Measurements from ENCODE around the gene DST. TPM values are rescaled to one million over a fixed set of nuclear protein-coding genes. Genes with fewer than 3 reads are reported as not detected.

Gene DST
- total RNA-seq, 1 experiment from 2014 or later, result 144 TPM

- no peak overlapping the region for H3K27ac ChIP-seq (ENCODE audit: low read depth, low read length)
- intact Hi-C loops (cut with micrococcal nuclease), result no loop called here
- H3K4me1 ChIP-seq (ENCODE audit: control insufficient read depth in 1 of 2, insufficient read depth in 2 of 2, low read length in 2 of 2), result no peaks in the 10 kb centered on the region
- ATAC-seq (no peak), DNase-seq (ENCODE audit: low read depth, low spot score) (no peak)
- CTCF ChIA-PET, result no interaction called here
- H3K36me3 ChIP-seq (ENCODE audit: control insufficient read depth in 1 of 2, insufficient read depth in 2 of 2, low read length in 2 of 2), result peaks cover 6 to 15% of the 10 kb centered on the region in 2 experiments
- H3K9me3 ChIP-seq (ENCODE audit: control insufficient read depth in 1 of 2, insufficient read depth in 1 of 2, low read depth in 1 of 2, low read length in 2 of 2), result no peaks in the 10 kb centered on the region
- no peak overlapping the region for H3K4me3 ChIP-seq (replicated peaks in 1 of 2; ENCODE audit: low read depth in 1 of 2, low read length in 2 of 2)
- H3K9me2 ChIP-seq (ENCODE audit: insufficient read depth), result no peaks in the 10 kb centered on the region
- H3K79me2 ChIP-seq (ENCODE audit: insufficient read depth, low read length), result no peaks in the 10 kb centered on the region; the same call in 1 of the 2 replicates
- TF ChIP-seq ZBTB33 (IDR thresholded peaks at IDR 0.05; ENCODE audit: extremely low read depth, insufficient replicate concordance, low read length), result no peak
- no peak for TF ChIP-seq CBX3 (IDR thresholded peaks at IDR 0.05; ENCODE audit: low read depth)
- H3K27me3 ChIP-seq (ENCODE audit: insufficient read depth, low read length), result no peaks in the 10 kb centered on the region
- no peak overlapping the region for H3K4me2 ChIP-seq (ENCODE audit: low read length)
- RAD21 ChIA-PET (ENCODE audit: low non-redundant PET in 1 of 2, low total read pairs in 2 of 2, uncharacterized antibody in 2 of 2, unreplicated experiment in 2 of 2), result no interaction called here
- H3K9ac ChIP-seq (ENCODE audit: low read length), result no peak overlapping the region
- POLR2A ChIA-PET, result no interaction called here
- H2AFZ ChIP-seq (ENCODE audit: low read depth, low read length, poor library complexity, severe bottlenecking), result no peak overlapping the region
- no peaks in the 10 kb centered on the region for H4K20me1 ChIP-seq (ENCODE audit: insufficient read depth)
- BruUV-seq (replicated peaks), result no TSS peak
These were observed 120.0 kb downstream of the DST start for GRCh38 chr6:56522495-56523270.

GRCh38 chr6:56521976-56522375, 120.7 kb downstream of the DST start:
- H3K4me2 ChIP-seq (ENCODE audit: low read length), result no peak overlapping the region
- H3K79me2 ChIP-seq (ENCODE audit: insufficient read depth, low read length), result no peaks in the 10 kb centered on the region; the same call in 1 of the 2 replicates
- H2AFZ ChIP-seq (ENCODE audit: low read depth, low read length, poor library complexity, severe bottlenecking), result no peak overlapping the region
- CTCF ChIA-PET, result no interaction called here
- TF ChIP-seq SRF (IDR thresholded peaks at IDR 0.05; ENCODE audit: low read depth) (no peak), RAD21 (IDR thresholded peaks at IDR 0.05; ENCODE audit: low read depth) (no peak), YY1 (IDR thresholded peaks at IDR 0.05; ENCODE audit: extremely low read depth, insufficient replicate concordance, low read depth, low read length) (no peak), CEBPB (IDR thresholded peaks at IDR 0.05; ENCODE audit: low read depth) (no peak), FOSL1 (IDR thresholded peaks at IDR 0.05; ENCODE audit: low read depth) (no peak), MAX (IDR thresholded peaks at IDR 0.05) (no peak)
- H3K4me3 ChIP-seq (replicated peaks in 1 of 2; ENCODE audit: low read depth in 1 of 2, low read length in 2 of 2), result no peak overlapping the region
- DNase-seq (ENCODE audit: low read depth, low spot score), result no peak
- H3K27me3 ChIP-seq (ENCODE audit: insufficient read depth, low read length), result no peaks in the 10 kb centered on the region
- no peak overlapping the region for H3K9ac ChIP-seq (ENCODE audit: low read length)
- intact Hi-C loops (cut with micrococcal nuclease), result no loop called here
- H3K9me2 ChIP-seq (ENCODE audit: insufficient read depth), result no peaks in the 10 kb centered on the region
- ATAC-seq, result no peak
- no peaks in the 10 kb centered on the region for H4K20me1 ChIP-seq (ENCODE audit: insufficient read depth)
- no peaks in the 10 kb centered on the region for H3K9me3 ChIP-seq (ENCODE audit: control insufficient read depth in 1 of 2, insufficient read depth in 1 of 2, low read depth in 1 of 2, low read length in 2 of 2)
- no TSS peak for BruUV-seq (replicated peaks)
- POLR2A ChIA-PET, result no interaction called here
- RAD21 ChIA-PET (ENCODE audit: low non-redundant PET in 1 of 2, low total read pairs in 2 of 2, uncharacterized antibody in 2 of 2, unreplicated experiment in 2 of 2), result no interaction called here
- H3K36me3 ChIP-seq (ENCODE audit: control insufficient read depth in 1 of 2, insufficient read depth in 2 of 2, low read length in 2 of 2), result peaks cover 6 to 16% of the 10 kb centered on the region in 2 experiments
- no peak overlapping the region for H3K27ac ChIP-seq (ENCODE audit: low read depth, low read length)
- no peaks in the 10 kb centered on the region for H3K4me1 ChIP-seq (ENCODE audit: control insufficient read depth in 1 of 2, insufficient read depth in 2 of 2, low read length in 2 of 2)
